Ectodermal cell (in vitro differentiated cells): ENCODE data around the gene RABGEF1.
"Not testable (repeated sequence)": the region's sequence is repeated elsewhere in the genome, so short reads cannot be mapped to it uniquely, and the experiment has no call there.

Experiments
- H3K27ac ChIP-seq: 2 replicates; pipeline ENCODE4 v1.7.0; 2013; ENCODE audit warnings: mild to moderate bottlenecking, low read depth, low read length; ENCODE audit not compliant: insufficient read depth, poor library complexity, severe bottlenecking
- H3K27me3 ChIP-seq: 2 replicates; pipeline ENCODE4 v1.7.0; 2013; ENCODE audit warnings: mild to moderate bottlenecking, low read length; ENCODE audit not compliant: insufficient read depth, control insufficient read depth, poor library complexity, severe bottlenecking
- H3K36me3 ChIP-seq: one replicate; pipeline ENCODE4 v1.7.0; 2013; ENCODE audit warnings: low read length; ENCODE audit not compliant: control insufficient read depth, insufficient read depth
- H3K4me1 ChIP-seq: one replicate; pipeline ENCODE4 v1.7.0; 2013; ENCODE audit warnings: low read length; ENCODE audit not compliant: control insufficient read depth, insufficient read depth
- H3K4me3 ChIP-seq: 2 replicates; pipeline ENCODE4 v1.7.0; 2013; ENCODE audit warnings: low read depth, low read length, control low read depth; ENCODE audit not compliant: insufficient read depth
- H3K9me3 ChIP-seq: 2 replicates; pipeline ENCODE4 v1.7.0; 2013; ENCODE audit warnings: mild to moderate bottlenecking, low read length, moderate library complexity; ENCODE audit not compliant: control insufficient read depth
- WGBS, 2 experiments: methylation state at CpG; one replicate each; pipeline ENCODE4 v1.1.7; 2013; ENCODE audit warnings: missing lambda C conversion rate in 2 of 2; 5-methylcytosine and 5-hydroxymethylcytosine counted together

RABGEF1 gene

GRCh38 chr7:66707825-66708224, 32.7 kb upstream of the RABGEF1 start:
- no peaks in the 10 kb centered on the region for H3K9me3 ChIP-seq
- H3K4me1 ChIP-seq, result no peaks in the 10 kb centered on the region
- no peak overlapping the region for H3K27ac ChIP-seq
- no peaks in the 10 kb centered on the region for H3K27me3 ChIP-seq
- H3K36me3 ChIP-seq, result peaks cover 7% of the 10 kb centered on the region
- H3K4me3 ChIP-seq, result no peak overlapping the region

GRCh38 chr7:66710752-66711151, 29.8 kb upstream of the RABGEF1 start:
- not testable (repeated sequence) for H3K36me3 ChIP-seq, H3K27me3 ChIP-seq, H3K9me3 ChIP-seq, H3K4me1 ChIP-seq, H3K27ac ChIP-seq, H3K4me3 ChIP-seq
- WGBS, 2 experiments, result 90 to 94% methylated on average over 3 to 4 of the region's 4 CpGs

- no peak overlapping the region for H3K4me3 ChIP-seq
- WGBS, 2 experiments, result 100% methylated on average over 1 of the region's 1 CpG
- no peaks in the 10 kb centered on the region for H3K9me3 ChIP-seq
- H3K27ac ChIP-seq, result no peak overlapping the region
- H3K4me1 ChIP-seq, result no peaks in the 10 kb centered on the region
- H3K36me3 ChIP-seq, result peaks cover 8% of the 10 kb centered on the region
- no peaks in the 10 kb centered on the region for H3K27me3 ChIP-seq
Measured at GRCh38 chr7:66713687-66714086, 26.8 kb upstream of the RABGEF1 start.

- not testable (repeated sequence) for H3K4me3 ChIP-seq, H3K36me3 ChIP-seq, H3K27me3 ChIP-seq, H3K9me3 ChIP-seq, H3K27ac ChIP-seq, H3K4me1 ChIP-seq
- WGBS, 2 experiments, result 97% methylated on average over 7 of the region's 7 CpGs
Measured at GRCh38 chr7:66716634-66717033, 23.9 kb upstream of the RABGEF1 start.

- H3K36me3 ChIP-seq, result peaks cover 8% of the 10 kb centered on the region
- no peaks in the 10 kb centered on the region for H3K4me1 ChIP-seq
- H3K9me3 ChIP-seq, result no peaks in the 10 kb centered on the region
- WGBS, 2 experiments, result 88% methylated on average over 1 of the region's 1 CpG
- H3K27ac ChIP-seq, result no peak overlapping the region
- H3K4me3 ChIP-seq, result no peak overlapping the region
- no peaks in the 10 kb centered on the region for H3K27me3 ChIP-seq
Measured at GRCh38 chr7:66720561-66720960, 20.0 kb upstream of the RABGEF1 start.

- H3K36me3 ChIP-seq, result peaks cover 12% of the 10 kb centered on the region
- 93 to 94% methylated on average over 2 of the region's 2 CpGs for WGBS, 2 experiments
Measured at GRCh38 chr7:66725843-66726242, 14.7 kb upstream of the RABGEF1 start.

GRCh38 chr7:66727058-66727457, 13.5 kb upstream of the RABGEF1 start:
- Histone ChIP-seq H3K27ac (no peak overlapping the region), H3K4me1 (no peaks in the 10 kb centered on the region), H3K27me3 (no peaks in the 10 kb centered on the region), H3K9me3 (no peaks in the 10 kb centered on the region), H3K36me3 (peaks cover 12% of the 10 kb centered on the region), H3K4me3 (no peak overlapping the region)
- WGBS, 2 experiments, result 93 to 94% methylated on average over 3 of the region's 3 CpGs

More at GRCh38 chr7:66725843-66726242, 14.7 kb upstream of the RABGEF1 start:
- no peaks in the 10 kb centered on the region for H3K9me3 ChIP-seq
- H3K27me3 ChIP-seq, result no peaks in the 10 kb centered on the region
- H3K4me1 ChIP-seq, result no peaks in the 10 kb centered on the region
- H3K27ac ChIP-seq, result no peak overlapping the region
- no peak overlapping the region for H3K4me3 ChIP-seq

GRCh38 chr7:66728571-66728970, 12.0 kb upstream of the RABGEF1 start:
- Histone ChIP-seq H3K36me3 (peaks cover 7% of the 10 kb centered on the region), H3K27me3 (no peaks in the 10 kb centered on the region), H3K9me3 (no peaks in the 10 kb centered on the region), H3K4me3 (no peak overlapping the region), H3K4me1 (no peaks in the 10 kb centered on the region), H3K27ac (no peak overlapping the region)
- 92% methylated on average over 6 of the region's 6 CpGs for WGBS, 2 experiments

GRCh38 chr7:66729274-66729673, 11.3 kb upstream of the RABGEF1 start:
- H3K4me1 ChIP-seq, result no peaks in the 10 kb centered on the region
- no peak overlapping the region for H3K4me3 ChIP-seq
- H3K36me3 ChIP-seq, result peaks cover 7% of the 10 kb centered on the region
- H3K9me3 ChIP-seq, result no peaks in the 10 kb centered on the region
- H3K27ac ChIP-seq, result no peak overlapping the region
- no peaks in the 10 kb centered on the region for H3K27me3 ChIP-seq
- WGBS, 2 experiments, result 93 to 96% methylated on average over 3 of the region's 3 CpGs

- Histone ChIP-seq H3K9me3 (no peaks in the 10 kb centered on the region), H3K36me3 (peaks cover 9% of the 10 kb centered on the region), H3K27ac (no peak overlapping the region), H3K4me1 (no peaks in the 10 kb centered on the region), H3K27me3 (no peaks in the 10 kb centered on the region), H3K4me3 (no peak overlapping the region)
- 93 to 95% methylated on average over 11 of the region's 11 CpGs for WGBS, 2 experiments
Measured at GRCh38 chr7:66731986-66732385, 8.5 kb upstream of the RABGEF1 start.

GRCh38 chr7:66732439-66732838, 8.1 kb upstream of the RABGEF1 start:
- Histone ChIP-seq H3K36me3 (peaks cover 11% of the 10 kb centered on the region), H3K4me3 (no peak overlapping the region), H3K27me3 (no peaks in the 10 kb centered on the region), H3K4me1 (no peaks in the 10 kb centered on the region), H3K27ac (no peak overlapping the region), H3K9me3 (no peaks in the 10 kb centered on the region)
- WGBS, 2 experiments, result 89 to 91% methylated on average over 9 of the region's 9 CpGs
